ENCODE measurements around the gene CXCL8.

GRCh38 chr4:73731968-73732610 is 8.3 kb upstream of the CXCL8 start:
- TF ChIP-seq, protein P1, sequence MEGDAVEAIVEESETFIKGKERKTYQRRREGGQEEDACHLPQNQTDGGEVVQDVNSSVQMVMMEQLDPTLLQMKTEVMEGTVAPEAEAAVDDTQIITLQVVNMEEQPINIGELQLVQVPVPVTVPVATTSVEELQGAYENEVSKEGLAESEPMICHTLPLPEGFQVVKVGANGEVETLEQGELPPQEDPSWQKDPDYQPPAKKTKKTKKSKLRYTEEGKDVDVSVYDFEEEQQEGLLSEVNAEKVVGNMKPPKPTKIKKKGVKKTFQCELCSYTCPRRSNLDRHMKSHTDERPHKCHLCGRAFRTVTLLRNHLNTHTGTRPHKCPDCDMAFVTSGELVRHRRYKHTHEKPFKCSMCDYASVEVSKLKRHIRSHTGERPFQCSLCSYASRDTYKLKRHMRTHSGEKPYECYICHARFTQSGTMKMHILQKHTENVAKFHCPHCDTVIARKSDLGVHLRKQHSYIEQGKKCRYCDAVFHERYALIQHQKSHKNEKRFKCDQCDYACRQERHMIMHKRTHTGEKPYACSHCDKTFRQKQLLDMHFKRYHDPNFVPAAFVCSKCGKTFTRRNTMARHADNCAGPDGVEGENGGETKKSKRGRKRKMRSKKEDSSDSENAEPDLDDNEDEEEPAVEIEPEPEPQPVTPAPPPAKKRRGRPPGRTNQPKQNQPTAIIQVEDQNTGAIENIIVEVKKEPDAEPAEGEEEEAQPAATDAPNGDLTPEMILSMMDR (IDR thresholded peaks at IDR 0.05): no peak
- no peak for TF ChIP-seq POLR2A (IDR thresholded peaks at IDR 0.05)
